K562 (cell line): Measurements from ENCODE around the gene NOD1. TPM values are rescaled to one million over a fixed set of nuclear protein-coding genes. Genes with fewer than 3 reads are reported as not detected.
A peak's percentile ranks its signal among the peaks of the same experiment; 100 is the strongest.

ENCODE experiments used
- ATAC-seq: fragments of 200-7000 bp; cut with Tn5 transposase; 3 replicates; pipeline ENCODE4 v1.9.1; 2020; ENCODE audit warnings: moderate library complexity
- BruUV-seq: library from RNA; stranded (reverse); fragments of 400-500 nt; replicated peaks from 2 replicates; lab custom pipeline; 2021; lab: Mats Ljungman, UMichigan
- CTCF ChIA-PET: fragments of 300-600 bp; formaldehyde crosslinking; extraction: SDS; loops from one replicate; lab custom pipeline; 2021; ENCODE audit warnings: low intra/inter-chr PET ratio; lab: Yijun Ruan, JAX
- POLR2A ChIA-PET: fragments of 300-600, 350-650 bp; sonication (Branson Sonifier 250); formaldehyde crosslinking; extraction: SDS; loops from one replicate; lab custom pipeline; 2021; ENCODE audit warnings: antibody characterized with exemption, inconsistent platforms; lab: Yijun Ruan, JAX
- DNase-seq, 4 experiments: peaks; one replicate each; pipeline versions ENCODE4 v3.0.0 to v3.0.0-alpha.2; 2011 to 2018; ENCODE audit warnings: low spot score in 3 of 4, mixed read lengths in 3 of 4; ENCODE audit errors: extremely low read depth in 1 of 4
- FAIRE-seq: peaks from 2 replicates; lab custom pipeline; 2011; peaks lifted over from hg19 to GRCh38; lab: Jason Lieb, UNC
- H2AFZ ChIP-seq: 2 replicates; pipeline ENCODE4 v1.6.0; 2011; ENCODE audit warnings: low read depth, low read length, control low read depth, inconsistent platforms
- H3K27ac ChIP-seq: fragments of 200-600 bp; 3 replicates; pipeline ENCODE4 v1.8.0; 2011; ENCODE audit warnings: low read depth, mild to moderate bottlenecking, control low read depth, inconsistent platforms, low read length, moderate library complexity, mixed read lengths; ENCODE audit errors: extremely low read depth
- H3K27me3 ChIP-seq, 2 experiments: fragments of 300-600 bp in 1 of 2; 2 replicates in 1 of 2; 3 replicates in 1 of 2; pipeline versions ENCODE4 v1.6.0 to v1.8.0; 2011; ENCODE audit warnings: inconsistent platforms in 2 of 2, low read length in 2 of 2, mild to moderate bottlenecking in 1 of 2, mixed read lengths in 1 of 2, moderate library complexity in 1 of 2; ENCODE audit not compliant: control insufficient read depth in 2 of 2, insufficient read depth in 2 of 2
- H3K36me3 ChIP-seq: fragments of 300-600 bp; 3 replicates; pipeline ENCODE4 v1.8.0; 2011; ENCODE audit warnings: mild to moderate bottlenecking, low read length, inconsistent platforms; ENCODE audit not compliant: control insufficient read depth, insufficient read depth
- H3K4me1 ChIP-seq, 2 experiments: fragments of 200-600 bp in 1 of 2; replicated peaks in 1 of 2; 2 replicates in 1 of 2; 3 replicates in 1 of 2; pipeline versions ENCODE4 v1.5.1 to v1.8.0; 2011; ENCODE audit warnings: inconsistent platforms in 2 of 2, low read length in 2 of 2, mild to moderate bottlenecking in 1 of 2, mixed read lengths in 1 of 2, moderate library complexity in 1 of 2; ENCODE audit not compliant: control insufficient read depth in 2 of 2, insufficient read depth in 2 of 2
- H3K4me2 ChIP-seq: 2 replicates; pipeline ENCODE4 v1.6.1; 2011; ENCODE audit warnings: low read length, control low read depth, inconsistent platforms, mixed read lengths; ENCODE audit not compliant: insufficient read depth
- H3K4me3 ChIP-seq: fragments of 200-600 bp; sonication (generic), shearing (Covaris generic); 2 replicates; pipeline ENCODE4 v1.5.1; 2016; ENCODE audit warnings: control low read depth, inconsistent platforms
- H3K79me2 ChIP-seq: fragments of 200-600 bp; 3 replicates; pipeline ENCODE4 v1.8.0; 2011; ENCODE audit warnings: low read length, inconsistent platforms; ENCODE audit not compliant: control insufficient read depth, insufficient read depth
- H3K9ac ChIP-seq, 2 experiments: 2 replicates each; pipeline versions ENCODE4 v1.6.0 to v1.6.1; 2011; ENCODE audit warnings: low read depth in 2 of 2, low read length in 2 of 2, control low read depth in 1 of 2, inconsistent platforms in 1 of 2, mild to moderate bottlenecking in 1 of 2, mixed read lengths in 1 of 2; ENCODE audit not compliant: insufficient read depth in 1 of 2
- H3K9me1 ChIP-seq: one replicate; pipeline ENCODE4 v1.6.0; 2011; ENCODE audit warnings: inconsistent platforms, mild to moderate bottlenecking, low read length, moderate library complexity; ENCODE audit not compliant: control insufficient read depth, insufficient read depth
- H3K9me3 ChIP-seq: replicated peaks from 2 replicates; pipeline ENCODE4 v1.5.1; 2011; ENCODE audit warnings: low read depth, low read length, inconsistent platforms; ENCODE audit not compliant: control insufficient read depth, insufficient read depth
- H4K20me1 ChIP-seq: replicated peaks from 2 replicates; pipeline ENCODE4 v1.6.1; 2011; ENCODE audit warnings: low read length, inconsistent platforms, mixed read lengths; ENCODE audit not compliant: control insufficient read depth, insufficient read depth
- CTCF ChIP-seq, 3 experiments: IDR thresholded peaks in 2 of 3; conservative IDR thresholded peaks in 1 of 3; 2 replicates each; pipeline ENCODE4 v1.5.1; 2011 to 2012; ENCODE audit warnings: low read length in 3 of 3, mild to moderate bottlenecking in 3 of 3, control low read depth in 2 of 3, improper control_type of control experiment in 1 of 3, inconsistent platforms in 1 of 3, low read depth in 1 of 3, mixed read lengths in 1 of 3, moderate library complexity in 1 of 3; ENCODE audit not compliant: insufficient read depth in 2 of 3
- KDM1A ChIP-seq, 2 experiments: fragments of 450-650 bp; IDR thresholded peaks; 2 replicates each; pipeline ENCODE4 v1.6.1; 2016; ENCODE audit warnings: mild to moderate bottlenecking in 2 of 2
- NCOR1 ChIP-seq: fragments of 450-650 bp; IDR thresholded peaks from 2 replicates; pipeline ENCODE4 v1.6.1; 2016; ENCODE audit warnings: mild to moderate bottlenecking, moderate library complexity
- SPI1 ChIP-seq: IDR thresholded peaks from 2 replicates; pipeline ENCODE4 v1.6.1; 2011; ENCODE audit warnings: low read depth, low read length, control low read depth, borderline replicate concordance
- ZFP36 ChIP-seq: fragments of 150-350 bp; IDR thresholded peaks from 2 replicates; pipeline ENCODE4 v1.6.1; 2018; ENCODE audit warnings: low read length, low read depth; ENCODE audit not compliant: partially characterized antibody
- ZNF253 ChIP-seq: fragments of 250-450 bp; sonication (Bioruptor Pico); conservative IDR thresholded peaks from 2 replicates; pipeline ENCODE4 v1.6.1; 2021; ENCODE audit warnings: mild to moderate bottlenecking
- WGBS: fragments of 100-300 bp; shearing (Covaris generic); methylation state at CpG from one replicate; pipeline ENCODE4 v1.1.6; 2016; ENCODE audit warnings: low coverage, mixed read lengths; ENCODE audit not compliant: insufficient coverage; ENCODE audit errors: missing lambda C conversion rate; 5-methylcytosine and 5-hydroxymethylcytosine counted together
- in situ Hi-C: fragments of 300-500 bp; cut with MboI; formaldehyde crosslinking; loops from 4 replicates; pipeline ENCODE4 v1.15.0; 2018; ENCODE audit warnings: inconsistent platforms, mixed read lengths
- intact Hi-C: fragments of 100-400 bp; cut with micrococcal nuclease; formaldehyde crosslinking; loops from 2 replicates; pipeline ENCODE4 v1.14.2; 2022
- polyA plus RNA-seq, 8 experiments: library from polyadenylated mRNA; depleted of rRNA in 4 of 8; stranded (reverse) in 5 of 8; unstranded in 3 of 8; fragments of >200 nt; fragmentation: Nextera tagmentation in 2 of 8; fragmentation: Illumina TruSeq in 1 of 8; extraction: Ambion mirVana in 2 of 8; extraction: Trizol in 1 of 8; gene quantifications; 2 replicates each; pipeline versions ENCODE4 v1.2.1 to v1.2.3, GENCODE V29; 2011 to 2014; ENCODE audit warnings: inconsistent platforms in 1 of 8, missing spikeins in 1 of 8
- total RNA-seq, 7 experiments: library from RNA; depleted of rRNA in 6 of 7; stranded (reverse); fragments of >200 nt in 6 of 7; fragmentation: Illumina TruSeq in 2 of 7; extraction: Trizol in 2 of 7; gene quantifications; 2 replicates each; pipeline versions ENCODE4 v1.2.1 to v1.2.3, GENCODE V29; 2011 to 2021; ENCODE audit warnings: low replicate concordance in 1 of 7
- TF ChIP-seq, protein P1 (sequence below), 2 experiments: fragments of 450-650 bp in 1 of 2; sonication (generic) in 1 of 2; formaldehyde crosslinking in 1 of 2; IDR thresholded peaks; 2 replicates each; pipeline versions ENCODE4 v1.7.1 to v1.9.0; 2016 to 2022; ENCODE audit warnings: inconsistent platforms in 1 of 2, mild to moderate bottlenecking in 1 of 2, missing genetic modification reagents in 1 of 2

The NOD1 gene
- total and polyA plus RNA-seq, 9 of the 15 experiments (the other 6 are each of a cell fraction or from before 2014, with no cell fraction given), result 0.34 to 7.1 (median 4.7) TPM

DNA sequence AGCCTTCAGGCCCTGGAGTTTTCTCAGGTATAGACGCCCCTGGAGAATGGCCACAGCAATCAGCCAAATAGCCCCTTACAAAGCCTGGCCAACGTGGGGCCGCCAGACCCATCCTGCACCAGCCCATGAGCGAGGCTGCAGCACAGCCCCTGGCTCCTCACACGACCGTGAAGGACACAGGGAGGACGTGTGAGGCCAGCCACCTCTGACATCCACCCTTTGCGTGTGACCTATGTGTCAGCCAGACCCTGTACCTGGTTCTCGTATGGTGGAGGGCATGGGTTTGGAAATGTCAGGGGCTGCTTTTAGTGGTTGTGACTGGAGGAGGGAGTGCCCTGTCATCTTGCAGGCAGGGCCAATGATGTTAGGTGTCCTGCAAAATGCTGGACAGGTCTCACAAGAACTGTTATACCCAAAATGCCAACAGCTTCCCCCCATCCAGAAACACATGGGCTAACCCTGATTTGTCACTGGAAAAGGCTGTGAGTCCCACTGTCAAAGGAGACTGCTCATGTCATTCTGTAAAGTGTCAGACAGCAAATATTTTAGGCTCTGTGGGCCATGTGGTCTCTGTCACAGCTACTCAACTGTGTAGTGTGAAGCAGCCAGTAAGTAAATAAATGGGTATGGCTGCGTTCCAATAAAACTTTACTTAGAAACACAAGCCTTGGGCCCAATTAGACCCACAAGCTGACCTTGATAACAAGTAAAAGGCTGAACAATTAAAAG is 30.0 kb downstream of the NOD1 start:
- Histone ChIP-seq H3K4me3 (no peak overlapping the region), H3K9me1 (no peaks in the 10 kb centered on the region), H3K4me2 (no peak overlapping the region), H3K27me3 (no peaks in the 10 kb centered on the region), H4K20me1 (no peaks in the 10 kb centered on the region), H2AFZ (no peak overlapping the region), H3K79me2 (no peaks in the 10 kb centered on the region), H3K4me1 (peaks cover 0 to 4% of the 10 kb centered on the region in 2 experiments; a peak in 1 of 5 replicates), H3K9me3 (no peaks in the 10 kb centered on the region), H3K27ac (no peak overlapping the region), H3K36me3 (no peaks in the 10 kb centered on the region), H3K9ac (0 out of 4 replicates have a peak overlapping the region, but pooled peaks of 1 of the 2 experiments have one; percentile 55)
- no TSS peak for BruUV-seq
- intact Hi-C loops, result no loop called here
- no peak for FAIRE-seq
- no peak for ATAC-seq
- WGBS, result 45% methylated on average over 10 of the region's 10 CpGs
- no peak for DNase-seq
- ChIA-PET CTCF (no interaction called here), POLR2A (interaction anchor here (0.6 to 1.1 kb wide), 4 partner anchors 16 to 174 kb away, joined by 3 to 4 read pairs (median 3); no protein-coding TSS in a partner anchor)
- in situ Hi-C loops, result no loop called here
- TF ChIP-seq SPI1 (no peak), CTCF (IDR thresholded peaks at IDR 0.05 in 2 of 3, conservative IDR thresholded peaks at IDR 0.05 in 1 of 3; ENCODE audit: insufficient read depth in 2 of 3, low read depth in 1 of 3, low read length in 3 of 3) (no peak), NCOR1 (no peak), ZFP36 (no peak), KDM1A (IDR thresholded peaks at IDR 0.05) (no peak), ZNF253 (CRISPR knock-in tag) (no peak)
- TF ChIP-seq, protein P1, sequence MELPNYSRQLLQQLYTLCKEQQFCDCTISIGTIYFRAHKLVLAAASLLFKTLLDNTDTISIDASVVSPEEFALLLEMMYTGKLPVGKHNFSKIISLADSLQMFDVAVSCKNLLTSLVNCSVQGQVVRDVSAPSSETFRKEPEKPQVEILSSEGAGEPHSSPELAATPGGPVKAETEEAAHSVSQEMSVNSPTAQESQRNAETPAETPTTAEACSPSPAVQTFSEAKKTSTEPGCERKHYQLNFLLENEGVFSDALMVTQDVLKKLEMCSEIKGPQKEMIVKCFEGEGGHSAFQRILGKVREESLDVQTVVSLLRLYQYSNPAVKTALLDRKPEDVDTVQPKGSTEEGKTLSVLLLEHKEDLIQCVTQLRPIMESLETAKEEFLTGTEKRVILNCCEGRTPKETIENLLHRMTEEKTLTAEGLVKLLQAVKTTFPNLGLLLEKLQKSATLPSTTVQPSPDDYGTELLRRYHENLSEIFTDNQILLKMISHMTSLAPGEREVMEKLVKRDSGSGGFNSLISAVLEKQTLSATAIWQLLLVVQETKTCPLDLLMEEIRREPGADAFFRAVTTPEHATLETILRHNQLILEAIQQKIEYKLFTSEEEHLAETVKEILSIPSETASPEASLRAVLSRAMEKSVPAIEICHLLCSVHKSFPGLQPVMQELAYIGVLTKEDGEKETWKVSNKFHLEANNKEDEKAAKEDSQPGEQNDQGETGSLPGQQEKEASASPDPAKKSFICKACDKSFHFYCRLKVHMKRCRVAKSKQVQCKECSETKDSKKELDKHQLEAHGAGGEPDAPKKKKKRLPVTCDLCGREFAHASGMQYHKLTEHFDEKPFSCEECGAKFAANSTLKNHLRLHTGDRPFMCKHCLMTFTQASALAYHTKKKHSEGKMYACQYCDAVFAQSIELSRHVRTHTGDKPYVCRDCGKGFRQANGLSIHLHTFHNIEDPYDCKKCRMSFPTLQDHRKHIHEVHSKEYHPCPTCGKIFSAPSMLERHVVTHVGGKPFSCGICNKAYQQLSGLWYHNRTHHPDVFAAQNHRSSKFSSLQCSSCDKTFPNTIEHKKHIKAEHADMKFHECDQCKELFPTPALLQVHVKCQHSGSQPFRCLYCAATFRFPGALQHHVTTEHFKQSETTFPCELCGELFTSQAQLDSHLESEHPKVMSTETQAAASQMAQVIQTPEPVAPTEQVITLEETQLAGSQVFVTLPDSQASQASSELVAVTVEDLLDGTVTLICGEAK (IDR thresholded peaks at IDR 0.05), result peak; percentile 55; the same call in 1 of the 2 replicates
- TF ChIP-seq, protein P1 (CRISPR knock-in tag; IDR thresholded peaks at IDR 0.05), result no peak
